ENCODE results near the gene SYT15. TPM values are rescaled to one million over a fixed set of nuclear protein-coding genes. Genes with fewer than 3 reads are reported as not detected.
"Not testable (repeated sequence)": the region's sequence is repeated elsewhere in the genome, so short reads cannot be mapped to it uniquely, and the experiment has no call there.

The SYT15 gene
- polyA plus RNA-seq (ENCODE audit: insufficient read length in 3 of 3), result 10 to 100 TPM in 2 of 3 donors, 1 to 10 TPM in 1; 4.3 to 12.1 (median 10.4) TPM
- long read RNA-seq, donor 1, result 0 reads
- long read RNA-seq, donor 2, result 0 reads
- long read RNA-seq, donor 3, partial matches to known transcripts, result 5 of 10 reads
- long read RNA-seq, donor 3, other reads (novel, unspliced or antisense), result 5 of 10 reads
- long read RNA-seq, donor 4, result 0 reads
- long read RNA-seq, donor 5, result 0 reads
- long read RNA-seq, donor 6, result 0 reads
- long read RNA-seq, donor 7, result 0 reads
- long read RNA-seq, donor 8, result 0 reads
- long read RNA-seq, donor 9, partial matches to known transcripts, result 0 of 5 reads
- long read RNA-seq, donor 9, other reads (novel, unspliced or antisense), result 5 of 5 reads
- long read RNA-seq, donor 10, result 0 reads
- long read RNA-seq, donor 11, result 0 reads
- long read RNA-seq, donor 12, result 0 reads
- long read RNA-seq, donor 13, result 0 reads
- long read RNA-seq, donor 14, result 0 reads
- long read RNA-seq, donor 15, result 0 reads
- long read RNA-seq, donor 16, result 0 reads

DNA sequence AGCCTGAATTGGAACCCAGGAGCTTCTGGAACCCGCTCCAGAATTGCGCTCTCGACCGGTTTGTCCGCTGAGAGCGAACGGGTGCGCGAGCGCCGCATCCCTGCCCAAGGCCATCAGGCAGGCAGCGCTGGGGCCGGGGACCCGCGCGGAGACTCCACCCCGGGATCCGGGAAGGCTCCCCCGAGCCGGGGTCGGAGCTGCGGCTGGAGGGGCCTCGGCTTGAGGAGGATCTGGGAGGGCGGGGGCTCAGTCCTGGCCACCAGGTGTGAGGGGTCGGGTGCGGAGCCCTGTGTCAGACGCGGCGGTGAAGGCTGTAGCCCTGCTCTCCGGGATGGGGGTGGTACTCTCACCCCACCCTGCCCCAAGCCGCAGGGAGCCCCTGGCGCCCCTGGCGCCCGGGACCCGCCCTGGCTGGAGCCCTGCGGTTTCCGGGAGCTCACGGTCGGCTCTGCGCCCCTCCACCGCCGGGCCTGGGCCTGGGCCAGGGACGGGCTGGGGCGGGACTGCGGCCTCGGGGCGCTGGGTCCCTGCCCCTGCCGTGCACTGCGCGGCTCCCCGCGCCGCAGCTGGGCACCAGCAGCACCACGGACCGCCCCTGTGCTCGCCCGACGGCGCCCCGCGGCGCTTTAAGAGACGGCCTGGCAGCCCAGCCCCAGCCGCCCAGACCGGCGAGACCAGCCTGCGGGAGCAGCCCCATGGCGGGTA lies at the start of gene SYT15:
Gene SYT15, plus strand, starts transcription at position 655 of the 705 bp plus-strand sequence. Its CDS starts 41 bp downstream, at position 696.
- not testable (repeated sequence) for DNase-seq

DNA sequence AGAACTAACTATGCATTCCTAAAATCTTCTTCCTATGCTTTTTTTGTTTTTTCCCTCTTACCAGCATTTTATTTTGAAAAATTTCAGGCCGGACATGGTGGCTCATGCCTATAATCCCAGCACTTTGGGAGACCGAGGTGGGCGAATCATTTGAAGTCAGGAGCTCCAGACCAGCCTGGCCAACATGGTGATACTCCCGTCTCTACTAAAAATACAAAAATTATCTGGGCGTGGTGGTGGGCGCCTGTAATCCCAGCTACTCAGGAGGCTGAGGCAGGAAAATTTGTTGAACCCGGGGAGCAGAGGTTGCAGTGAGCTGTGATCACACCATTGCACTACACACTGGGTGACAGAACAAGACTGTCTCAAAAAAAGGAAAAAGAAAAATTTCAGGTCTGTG lies 49.2 kb upstream of the SYT15 start:
- not testable (repeated sequence) for DNase-seq

DNA sequence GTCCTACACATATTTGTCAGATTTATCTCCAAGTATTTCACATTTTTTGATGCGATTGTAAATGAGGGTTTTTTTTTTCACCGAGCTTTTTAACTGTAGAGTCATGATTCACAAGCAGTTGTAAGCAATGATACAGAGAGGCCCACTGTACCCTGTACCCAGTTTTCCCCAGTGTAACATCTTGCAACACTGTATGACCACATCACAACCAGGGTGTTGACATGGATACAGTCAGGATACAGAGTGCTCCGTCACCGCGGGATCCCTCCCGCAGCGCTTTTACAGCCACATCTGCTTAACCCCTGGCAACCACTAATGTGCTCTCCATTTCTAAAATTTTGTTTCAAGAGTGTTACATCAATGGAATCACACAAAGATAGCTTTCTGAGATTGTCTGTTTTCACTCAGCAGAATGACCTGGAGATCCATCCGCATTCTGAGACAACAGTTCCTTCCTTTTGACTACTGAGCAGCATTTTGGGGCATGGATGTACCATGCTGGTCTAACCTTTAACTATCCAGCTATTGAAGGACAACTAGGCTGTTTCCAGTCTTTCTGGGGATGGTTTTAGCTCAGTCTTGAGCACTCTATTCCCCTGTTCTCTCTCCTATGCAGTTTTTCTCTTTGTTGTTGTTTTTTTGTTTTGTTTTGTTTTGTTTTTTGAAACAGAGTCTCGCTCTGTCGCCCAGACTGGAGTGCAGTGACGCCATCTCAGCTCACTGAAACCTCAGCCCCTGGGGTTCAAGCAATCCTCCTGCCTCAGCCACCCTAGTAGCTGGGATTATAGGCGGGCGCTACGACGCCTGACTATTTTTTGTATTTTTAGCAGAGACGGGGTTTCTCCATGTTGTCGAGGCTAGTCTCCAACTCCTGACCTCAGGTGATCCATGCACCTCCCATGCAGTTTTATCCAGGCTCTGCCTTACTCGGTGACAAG lies 48.4 kb upstream of the SYT15 start:
- DNase-seq, result no peak

DNA sequence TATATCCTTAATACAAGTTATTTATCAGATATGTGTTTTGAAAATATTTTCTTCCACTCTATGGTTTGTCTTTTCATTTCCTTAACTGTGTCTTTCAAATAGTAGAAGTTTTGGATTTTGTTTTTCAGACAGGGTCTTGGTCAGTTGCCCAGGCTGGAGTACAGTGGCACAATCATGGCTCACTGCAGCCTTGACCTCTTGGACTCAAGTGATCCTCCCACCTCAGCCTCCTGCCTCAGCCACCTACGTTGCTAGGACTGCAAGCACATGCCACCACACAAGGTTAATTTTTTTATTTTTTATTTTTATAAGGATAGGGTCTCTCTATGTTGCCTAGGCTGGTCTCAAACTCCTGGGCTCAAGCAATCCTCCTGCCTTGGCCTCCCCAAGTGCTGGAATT lies 46.7 kb upstream of the SYT15 start:
- DNase-seq, result not testable (repeated sequence)

DNA sequence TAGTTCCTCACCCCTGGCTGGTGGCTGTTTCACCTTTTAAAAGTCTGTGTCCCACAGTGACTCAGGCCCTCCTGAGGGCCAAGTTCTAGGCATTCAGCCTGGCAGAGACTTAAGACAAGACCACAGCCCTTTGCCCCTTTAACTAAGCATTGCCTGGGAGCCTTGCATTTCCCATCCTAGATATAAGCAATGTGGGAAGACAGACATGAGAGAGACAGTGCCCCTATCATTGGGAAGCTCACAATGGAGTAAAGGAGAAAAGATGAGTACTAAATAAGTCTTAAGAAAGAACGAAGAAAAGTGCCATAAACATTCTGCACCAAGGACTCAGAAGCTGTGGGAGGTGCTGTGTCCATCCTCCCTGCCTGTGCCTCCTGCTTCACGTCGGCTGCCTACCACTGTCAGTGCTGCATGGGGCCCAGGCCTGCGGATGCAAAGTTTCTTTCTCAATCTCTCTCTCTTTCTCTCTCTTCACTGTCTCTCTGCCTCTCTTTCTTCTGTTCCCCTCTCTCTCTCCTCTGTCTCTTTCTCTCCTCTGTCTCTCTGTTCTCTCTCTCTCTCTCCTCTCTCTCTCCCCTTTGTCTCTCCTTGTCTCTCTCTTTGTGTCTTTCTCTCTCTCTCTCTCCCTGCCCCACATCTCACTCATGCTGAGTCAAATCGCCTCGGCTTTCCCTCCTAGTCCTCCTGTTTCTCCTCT lies 44.0 kb upstream of the SYT15 start:
- no peak for DNase-seq

DNA sequence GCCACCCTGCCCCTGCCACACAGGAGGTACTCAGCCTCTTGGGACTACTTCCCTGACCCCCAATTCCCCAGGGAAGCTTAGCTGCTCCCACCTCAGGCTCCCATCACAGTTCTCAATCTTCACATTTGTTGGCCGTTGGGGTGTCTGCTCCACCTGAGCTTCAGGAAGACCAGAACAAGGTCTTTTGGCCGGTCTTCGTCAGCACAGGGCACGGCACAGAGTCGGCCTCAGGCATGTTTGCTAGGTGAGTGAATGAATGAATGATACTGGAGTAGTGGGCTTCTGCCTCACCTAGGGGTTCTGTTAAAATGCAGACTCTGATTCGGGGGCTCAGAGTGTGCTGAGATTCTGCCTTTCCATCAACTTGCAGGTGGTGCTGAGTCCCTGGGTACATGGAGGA lies 42.8 kb upstream of the SYT15 start:
- DNase-seq, result no peak

DNA sequence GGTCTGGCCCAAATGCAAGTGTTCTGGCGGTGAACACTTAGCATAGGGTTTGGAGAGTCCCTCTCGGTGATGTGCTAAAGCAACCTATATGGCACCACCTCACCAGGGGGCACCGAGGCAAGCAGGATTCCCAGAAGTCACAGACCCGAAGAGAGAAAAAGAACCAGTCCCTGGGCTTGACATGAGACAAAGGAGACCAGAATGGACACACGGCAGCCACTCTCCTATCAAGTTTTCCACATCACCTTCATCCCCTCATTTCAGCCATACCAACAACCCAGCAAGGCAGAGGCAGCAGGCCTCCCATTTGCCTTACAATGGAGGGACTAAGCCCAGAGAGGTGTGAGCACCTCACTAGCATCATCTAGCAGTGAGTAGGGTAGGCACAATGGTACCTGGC lies 42.1 kb upstream of the SYT15 start:
- no peak for DNase-seq

DNA sequence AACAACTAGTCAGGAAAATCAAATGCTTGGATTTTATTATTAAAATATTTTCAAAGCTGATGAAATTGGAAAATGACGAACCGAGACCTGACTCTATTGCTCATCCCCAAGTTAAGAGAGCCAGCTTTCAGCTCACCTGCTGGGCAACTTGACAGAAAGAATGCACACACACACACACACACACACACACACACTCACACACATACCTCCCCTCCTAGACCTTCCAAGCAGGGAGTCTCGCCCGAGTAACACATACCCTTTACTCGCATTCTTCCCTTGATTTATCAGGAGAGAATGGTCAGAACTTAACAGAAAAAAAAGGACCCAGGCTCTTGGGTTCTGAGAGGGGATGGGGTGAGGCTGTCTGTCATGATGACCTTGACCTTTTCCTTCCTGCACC lies 41.6 kb upstream of the SYT15 start:
- DNase-seq, result no peak

DNA sequence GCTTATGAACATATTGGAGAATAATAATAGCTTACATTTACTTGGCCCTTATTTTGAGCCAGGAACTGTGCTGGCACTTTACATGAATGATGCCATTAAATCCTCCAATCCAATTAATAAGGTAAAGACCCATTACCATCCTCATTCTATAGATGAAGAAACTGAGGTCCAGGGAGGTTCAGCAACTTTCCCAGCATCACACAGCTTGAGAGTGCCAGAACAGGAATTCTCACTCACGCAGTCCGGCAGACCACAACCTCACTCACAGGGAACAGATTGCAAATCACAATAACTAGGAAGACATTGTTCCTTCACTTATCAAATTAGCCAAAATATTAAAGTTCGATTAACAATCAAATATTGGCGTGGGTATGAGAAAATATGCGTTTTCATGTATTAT lies 40.8 kb upstream of the SYT15 start:
- DNase-seq, result no peak

DNA sequence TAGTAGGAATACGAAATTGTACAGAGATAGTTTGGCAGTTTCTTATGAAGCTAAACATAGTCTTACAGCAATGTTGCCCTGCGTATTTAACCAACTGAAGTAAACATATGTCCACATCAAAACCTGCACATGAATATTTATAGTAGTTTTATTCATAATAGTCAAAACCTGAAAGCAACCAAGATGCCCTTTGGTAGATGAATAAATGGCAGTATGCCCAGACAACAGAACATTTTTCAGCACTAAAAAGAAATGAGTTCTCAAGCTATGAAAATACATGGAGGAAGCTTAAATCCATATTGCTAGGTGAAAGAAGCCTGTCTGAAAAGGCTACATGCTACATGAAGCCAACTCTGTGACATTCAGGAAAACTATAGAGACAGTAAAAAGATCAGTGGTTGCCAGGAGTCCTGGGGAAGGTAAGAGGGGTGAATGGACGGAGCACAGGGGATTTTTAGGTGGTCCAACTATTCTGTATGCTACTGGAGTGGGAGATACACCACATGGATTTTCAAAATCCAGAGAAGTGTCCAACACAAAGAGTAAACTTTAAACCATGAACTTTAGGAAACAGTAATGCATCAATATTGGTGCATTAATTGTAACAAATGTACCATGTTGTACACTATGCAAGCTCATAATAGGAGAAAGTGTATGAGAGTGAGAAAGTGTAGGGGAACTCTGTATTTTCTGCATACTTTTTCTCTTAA lies 40.1 kb upstream of the SYT15 start:
- no peak for DNase-seq

DNA sequence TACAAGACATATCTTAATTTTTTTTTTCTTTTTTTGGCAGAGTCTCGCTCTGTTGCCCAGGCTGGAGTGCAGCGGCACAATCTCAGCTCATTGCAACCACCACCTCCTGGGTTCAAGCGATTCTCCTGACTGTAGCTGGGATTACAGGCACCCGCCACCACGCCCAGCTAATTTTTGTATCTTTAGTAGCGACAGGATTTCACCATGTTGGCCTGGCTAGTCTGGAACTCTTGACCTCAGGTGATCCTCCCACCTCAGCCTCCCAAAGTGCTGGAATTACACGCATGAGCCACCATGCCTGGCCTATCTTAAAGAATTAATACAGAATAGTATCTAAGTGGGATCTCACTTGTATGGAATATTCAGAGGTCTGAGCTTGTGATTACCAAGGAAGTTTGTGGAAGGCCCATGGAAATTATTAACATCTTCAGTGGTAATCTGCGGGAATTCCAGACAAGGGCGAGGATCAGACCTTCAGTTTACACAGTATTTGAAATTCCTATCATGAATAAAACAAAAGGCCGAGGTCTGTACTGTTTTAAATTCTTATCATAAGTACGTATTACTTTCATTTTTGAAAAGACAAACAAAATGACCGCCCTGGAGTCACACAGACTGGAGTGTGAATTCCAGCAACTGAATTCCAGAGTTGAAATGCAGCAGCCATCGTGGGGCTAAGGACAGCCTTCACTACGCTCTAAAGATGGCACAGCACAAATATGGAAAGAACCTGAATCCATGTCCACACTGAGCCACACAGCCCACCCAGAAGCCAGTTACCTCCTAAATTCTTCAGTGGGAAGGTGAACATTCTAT lies 39.1 kb upstream of the SYT15 start:
- no peak for DNase-seq

DNA sequence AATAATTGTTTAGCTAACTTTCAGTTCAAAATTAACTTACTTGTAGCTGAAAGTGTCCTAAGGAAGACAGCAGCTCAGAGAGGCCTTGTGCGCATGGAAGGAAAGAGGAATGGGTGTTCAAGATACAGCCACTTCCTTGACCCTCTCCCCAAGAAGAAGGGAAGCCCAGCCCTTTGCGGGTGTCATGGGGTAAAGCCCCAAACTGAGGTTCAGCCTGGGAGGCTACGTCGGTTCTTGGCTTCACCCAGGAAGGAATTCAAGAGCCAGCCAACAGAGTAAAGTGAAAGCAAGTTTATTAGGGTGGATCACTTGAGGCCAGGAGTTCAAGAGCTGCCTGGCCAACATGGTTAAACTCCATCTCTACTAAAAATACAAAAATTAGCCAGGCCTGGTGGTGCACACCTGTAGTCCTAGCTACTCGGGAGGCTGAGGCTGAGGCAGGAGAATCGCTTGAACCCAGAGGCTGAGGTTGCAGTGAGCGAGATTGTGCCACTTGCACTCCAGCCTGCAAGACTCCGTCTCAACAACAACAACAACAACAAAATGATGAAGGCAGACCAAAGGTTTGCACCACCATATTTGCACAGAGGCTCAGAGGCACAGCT lies 38.4 kb upstream of the SYT15 start:
- no peak for DNase-seq

DNA sequence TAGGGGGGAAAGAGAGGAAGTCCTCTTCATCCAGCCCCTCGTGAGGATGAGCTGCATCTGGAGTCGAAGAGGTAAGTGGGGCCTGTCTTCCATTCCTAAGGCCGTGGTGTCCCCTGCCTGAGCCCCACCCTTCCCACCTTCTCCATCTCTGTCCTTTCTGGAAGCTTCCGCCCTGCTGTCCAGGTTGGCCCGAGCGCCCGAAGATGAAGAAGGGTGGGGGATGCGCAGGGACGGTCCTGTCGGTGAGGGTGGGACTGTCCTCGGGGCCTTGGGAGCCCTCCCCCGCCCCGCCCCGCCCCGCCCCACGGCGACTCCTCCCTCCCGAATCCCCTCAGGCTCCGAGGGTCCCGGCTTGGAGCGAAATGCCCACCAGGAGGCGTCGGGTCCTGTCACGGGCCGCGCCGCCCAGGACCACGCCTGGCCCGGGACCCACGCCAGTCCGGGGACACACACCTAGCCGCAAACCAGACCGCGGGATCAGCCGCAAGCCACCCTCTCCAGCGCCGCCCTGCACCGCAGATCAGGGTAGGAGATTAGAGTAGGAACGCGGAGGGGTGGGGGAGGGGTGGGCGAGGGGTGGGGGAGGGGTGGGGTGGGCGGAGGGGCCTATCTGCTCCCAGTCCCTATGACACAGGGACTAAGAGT lies 37.8 kb upstream of the SYT15 start:
- peak; percentile 78 for DNase-seq

DNA sequence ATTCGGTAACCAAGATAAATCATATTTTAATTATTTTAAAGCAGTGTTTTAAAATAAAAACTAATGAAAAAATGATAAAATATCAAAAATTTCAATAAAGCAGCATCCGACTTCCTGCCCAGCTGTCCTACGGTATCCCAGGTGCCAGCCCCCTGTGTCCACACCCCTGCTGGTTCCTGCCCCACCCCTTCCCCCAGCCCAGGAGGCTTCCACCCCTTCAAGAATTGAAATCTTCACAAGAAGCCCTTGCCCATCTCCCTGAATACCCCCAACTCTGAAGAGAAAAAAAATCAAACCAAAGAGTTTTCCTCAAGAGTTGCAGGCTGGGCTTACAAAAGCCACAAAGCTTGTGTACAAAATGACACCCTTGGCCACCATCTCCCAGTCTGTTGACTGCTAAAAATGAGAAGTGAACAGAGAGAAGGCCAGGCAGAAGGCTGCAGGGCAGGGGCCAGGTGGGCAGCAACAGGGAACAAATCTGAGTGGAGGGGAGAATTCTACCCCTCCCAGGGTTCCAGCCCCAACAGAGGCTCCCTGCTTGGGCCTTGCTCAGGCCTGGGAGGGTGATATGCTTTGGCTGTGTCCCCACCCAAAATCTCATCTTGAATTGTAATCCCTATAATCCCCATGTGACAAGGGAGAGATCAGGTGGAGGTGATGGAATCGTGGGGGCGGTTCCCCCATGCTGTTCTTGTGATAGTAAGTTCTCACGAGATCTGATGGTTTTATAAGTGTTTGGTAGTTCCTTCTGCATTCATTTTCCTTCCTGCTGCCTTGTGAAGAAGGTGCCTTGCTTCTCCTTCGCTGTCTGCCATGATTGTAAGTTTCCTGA lies 37.0 kb upstream of the SYT15 start:
- no peak for DNase-seq

DNA sequence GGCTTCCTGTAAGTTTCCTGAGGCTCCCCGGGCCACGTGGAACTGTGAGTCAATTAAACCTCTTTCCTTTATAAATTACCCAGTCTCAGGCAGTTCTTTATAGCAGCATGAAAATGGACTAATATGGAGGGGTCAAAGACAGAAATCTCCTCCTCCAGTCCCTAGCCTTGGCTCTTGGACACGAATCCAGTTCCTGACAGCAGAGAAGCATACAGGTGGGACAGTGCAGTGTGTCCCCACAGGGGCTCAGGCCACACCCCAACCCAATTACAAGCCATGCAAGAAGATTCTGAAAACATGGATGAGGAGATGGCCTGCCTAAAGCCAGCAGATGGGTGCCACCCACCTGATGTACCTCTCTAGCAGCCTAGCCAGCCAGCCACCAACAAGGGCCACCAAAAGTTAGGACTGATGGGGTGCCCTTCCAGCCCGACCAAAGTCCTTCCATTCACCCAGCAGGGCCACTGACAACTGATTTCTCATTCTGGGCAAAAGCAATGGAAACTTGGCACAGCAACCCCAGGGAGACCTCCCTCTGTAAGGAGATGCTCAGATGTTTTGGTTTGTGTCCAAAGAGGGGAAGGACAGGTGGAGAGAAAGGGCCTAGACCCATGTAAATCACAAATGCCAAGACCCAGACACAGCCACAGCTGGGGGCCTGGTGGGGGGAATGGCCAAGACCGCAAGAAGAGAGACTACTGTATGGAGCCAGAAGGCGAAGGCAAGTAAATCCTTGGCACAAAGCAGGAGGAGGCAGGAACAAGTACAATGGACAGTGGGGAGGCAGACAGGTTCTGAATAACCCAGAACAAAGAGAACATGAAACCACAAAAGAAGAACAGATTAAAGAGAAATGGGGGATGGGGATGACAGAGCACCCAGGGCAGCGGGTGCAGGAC lies 36.1 kb upstream of the SYT15 start:
- DNase-seq, result no peak

DNA sequence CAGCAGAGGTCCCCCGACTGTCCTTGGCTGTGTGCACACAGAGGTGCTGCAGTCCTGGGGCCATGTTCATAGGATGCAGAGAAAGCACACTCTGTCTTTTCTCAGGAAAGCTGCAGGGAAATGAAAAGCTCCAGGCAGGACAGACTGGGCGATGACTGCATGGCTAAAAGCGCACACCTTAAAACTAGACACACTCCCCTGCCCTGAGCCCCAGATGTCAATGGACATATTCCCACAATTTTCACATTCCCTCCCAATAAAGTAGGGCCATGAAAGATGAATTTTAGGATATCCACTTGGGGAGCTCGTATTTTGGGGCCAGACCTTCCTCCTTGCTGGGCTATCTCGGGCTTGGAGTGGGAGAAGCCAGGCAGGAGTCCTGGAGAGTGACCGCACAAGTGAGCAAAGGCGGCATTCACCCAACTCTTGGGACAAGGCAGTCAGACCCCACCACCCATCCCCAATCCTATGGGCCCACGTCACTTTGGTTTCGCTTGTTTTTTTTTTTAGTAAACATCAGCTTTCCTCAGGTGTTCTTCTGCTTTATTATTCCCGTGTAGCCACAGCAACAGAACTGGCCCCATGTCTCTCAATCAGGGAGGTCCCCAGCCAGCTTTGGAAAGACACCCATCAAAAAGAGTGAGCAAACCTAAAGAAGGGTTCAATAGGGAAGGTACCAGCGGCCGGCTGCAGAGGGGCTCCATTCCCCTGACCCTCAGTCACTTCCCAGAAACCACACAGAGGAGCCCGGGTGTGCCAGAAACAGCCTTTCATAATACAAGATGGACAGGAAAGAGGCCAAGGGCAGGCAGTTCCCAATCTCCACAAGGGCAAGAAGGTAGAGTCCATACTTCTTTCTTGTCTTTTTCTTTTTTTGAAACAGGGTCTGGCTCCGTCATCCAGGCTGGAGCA lies 35.2 kb upstream of the SYT15 start:
- no peak for DNase-seq
